SK-N-SH treated with all-trans-retinoic acid at 6 μM for 48 hours (cell line): Measurements from ENCODE around the gene JPH3.

Experiments used
- CREB5 ChIP-seq: fragments of 250-450 bp; sonication (Bioruptor Pico); IDR thresholded peaks from 2 replicates; pipeline ENCODE4 v1.5.1; 2020; ENCODE audit warnings: low read depth, mild to moderate bottlenecking, moderate library complexity
- CSDC2 ChIP-seq: fragments of 250-450 bp; sonication (Bioruptor Pico); IDR thresholded peaks from 2 replicates; pipeline ENCODE4 v1.5.0; 2020; ENCODE audit warnings: mild to moderate bottlenecking, moderate library complexity
- ESRRG ChIP-seq: fragments of 250-450 bp; sonication (Bioruptor Pico); IDR thresholded peaks from 2 replicates; pipeline ENCODE4 v1.6.1; 2021; ENCODE audit warnings: mild to moderate bottlenecking
- OSR1 ChIP-seq: fragments of 250-450 bp; sonication (Bioruptor Pico); IDR thresholded peaks from 2 replicates; pipeline ENCODE4 v1.8.0; 2022; ENCODE audit warnings: moderate library complexity, mild to moderate bottlenecking, inconsistent platforms
- PATZ1 ChIP-seq: fragments of 250-450 bp; sonication (Bioruptor Pico); IDR thresholded peaks from 2 replicates; pipeline ENCODE4 v1.8.0; 2020; ENCODE audit warnings: mild to moderate bottlenecking, moderate library complexity, borderline replicate concordance
- POU6F1 ChIP-seq: fragments of 250-450 bp; sonication (Bioruptor Pico); IDR thresholded peaks from 2 replicates; pipeline ENCODE4 v1.8.0; 2021; ENCODE audit warnings: low read depth, mild to moderate bottlenecking, moderate library complexity, borderline replicate concordance
- SNAI2 ChIP-seq: fragments of 250-450 bp; sonication (Bioruptor Pico); IDR thresholded peaks from 2 replicates; pipeline ENCODE4 v1.5.0; 2020; ENCODE audit warnings: mild to moderate bottlenecking, moderate library complexity
- TOX ChIP-seq: fragments of 250-450 bp; sonication (Bioruptor Pico); IDR thresholded peaks from 2 replicates; pipeline ENCODE4 v1.8.0; 2021; ENCODE audit warnings: mild to moderate bottlenecking, moderate library complexity, borderline replicate concordance
- ZC3H10 ChIP-seq: fragments of 250-450 bp; sonication (Bioruptor Pico); IDR thresholded peaks from 2 replicates; pipeline ENCODE4 v1.5.1; 2021; ENCODE audit warnings: mild to moderate bottlenecking, moderate library complexity
- ZFP3 ChIP-seq: fragments of 250-450 bp; sonication (Bioruptor Pico); IDR thresholded peaks from 2 replicates; pipeline ENCODE4 v1.5.0; 2020; ENCODE audit warnings: mild to moderate bottlenecking, moderate library complexity

GRCh38 chr16:87619360-87620200 lies 17.3 kb downstream of the JPH3 start:
- TF ChIP-seq ESRRG (CRISPR knock-in tag), result no peak
- TF ChIP-seq ZC3H10 (CRISPR knock-in tag), result no peak
- TF ChIP-seq ZFP3 (CRISPR knock-in tag), result no peak
- TF ChIP-seq PATZ1 (CRISPR knock-in tag), result no peak
- TF ChIP-seq SNAI2 (CRISPR knock-in tag), result no peak
- TF ChIP-seq POU6F1 (CRISPR knock-in tag), result no peak
- no peak for TF ChIP-seq OSR1 (CRISPR knock-in tag)
- TF ChIP-seq CREB5 (CRISPR knock-in tag), result no peak
- TF ChIP-seq CSDC2 (CRISPR knock-in tag), result no peak
- TF ChIP-seq TOX (CRISPR knock-in tag), result no peak
